GOT3 (cell line): ENCODE data around the gene SLAMF1.
"Not testable (repeated sequence)": the region's sequence is repeated elsewhere in the genome, so short reads cannot be mapped to it uniquely, and the experiment has no call there.

Source experiments
- DNase-seq: peaks from one replicate; lab custom pipeline; 2025; ENCODE audit warnings: mixed read lengths; lab: John Stamatoyannopoulos, UW

Gene SLAMF1

GRCh38 chr1:160664573-160665051, 17.8 kb upstream of the SLAMF1 start:
- DNase-seq, result no peak

- no peak for DNase-seq
Measured at GRCh38 chr1:160662910-160663309, 16.1 kb upstream of the SLAMF1 start.

- no peak for DNase-seq
Measured at GRCh38 chr1:160659566-160659965, 12.7 kb upstream of the SLAMF1 start.

- no peak for DNase-seq
Measured at GRCh38 chr1:160658814-160659193, 12.0 kb upstream of the SLAMF1 start.

- DNase-seq, result no peak
Measured at GRCh38 chr1:160658162-160658813, 11.4 kb upstream of the SLAMF1 start.

GRCh38 chr1:160657250-160657781, 10.5 kb upstream of the SLAMF1 start:
- no peak for DNase-seq

GRCh38 chr1:160656737-160657136, 9.9 kb upstream of the SLAMF1 start:
- no peak for DNase-seq

- DNase-seq, result no peak
Measured at GRCh38 chr1:160653620-160654016, 6.8 kb upstream of the SLAMF1 start.

- DNase-seq, result no peak
Measured at GRCh38 chr1:160652924-160653619, 6.2 kb upstream of the SLAMF1 start.

GRCh38 chr1:160652065-160652641, 5.3 kb upstream of the SLAMF1 start:
- DNase-seq, result not testable (repeated sequence)

- DNase-seq, result no peak
Measured at GRCh38 chr1:160651433-160652064, 4.7 kb upstream of the SLAMF1 start.

- no peak for DNase-seq
Measured at GRCh38 chr1:160647329-160647720, 481 bp upstream of the SLAMF1 start.

- DNase-seq, result no peak
Measured at GRCh38 chr1:160646180-160646579, 664 bp downstream of the SLAMF1 start.

- DNase-seq, result no peak
Measured at GRCh38 chr1:160645386-160646130, 1.3 kb downstream of the SLAMF1 start.

- no peak for DNase-seq
Measured at GRCh38 chr1:160644399-160644798, 2.4 kb downstream of the SLAMF1 start.

- DNase-seq, result no peak
Measured at GRCh38 chr1:160643138-160643537, 3.7 kb downstream of the SLAMF1 start.

GRCh38 chr1:160642281-160642644, 4.6 kb downstream of the SLAMF1 start:
- no peak for DNase-seq

GRCh38 chr1:160641323-160642280, 5.2 kb downstream of the SLAMF1 start:
- DNase-seq, result no peak

- DNase-seq, result no peak
Measured at GRCh38 chr1:160640359-160641123, 6.3 kb downstream of the SLAMF1 start.

- DNase-seq, result no peak
Measured at GRCh38 chr1:160639652-160640051, 7.2 kb downstream of the SLAMF1 start.
